ENCODE results near the gene PACS2. TPM values are rescaled to one million over a fixed set of nuclear protein-coding genes. Genes with fewer than 3 reads are reported as not detected.
"Not testable (repeated sequence)": the region's sequence is repeated elsewhere in the genome, so short reads cannot be mapped to it uniquely, and the experiment has no call there.

Gene PACS2
- total and polyA plus RNA-seq, 4 donors: 37.9 to 87.2 (median 71.0) TPM

DNA sequence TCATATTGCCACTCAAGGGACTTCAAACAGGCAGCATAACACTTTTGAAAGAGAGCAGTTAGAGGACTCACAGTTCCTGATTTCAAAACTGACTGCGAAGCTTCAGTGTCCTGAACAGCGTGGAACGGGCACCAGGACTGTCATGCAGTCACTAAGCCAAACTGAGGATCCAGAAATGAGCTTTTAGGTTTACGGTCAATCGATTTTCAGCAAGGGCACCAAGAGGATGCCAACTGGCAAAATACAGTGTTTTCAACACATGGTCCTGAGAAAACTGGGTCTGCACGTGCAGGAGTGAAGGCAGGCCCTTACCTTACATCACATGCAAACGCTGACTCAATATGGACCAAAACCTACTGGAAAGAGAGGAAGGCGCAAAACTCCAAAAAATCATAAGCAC, 29.4 kb upstream of the PACS2 start:
- Histone ChIP-seq H3K4me1 (ENCODE audit: control insufficient read depth in 5 of 5, insufficient read depth in 5 of 5, low read length in 5 of 5) (peaks cover 0 to 7% (median 0%) of the 10 kb centered on the region in 5 donors), H3K4me3 (no peak overlapping the region), H3K9ac (ENCODE audit: insufficient read depth in 1 of 2, low read length in 2 of 2) (no peak overlapping the region), H3K9me3 (ENCODE audit: control insufficient read depth in 4 of 4, insufficient read depth in 3 of 4, low read length in 3 of 4) (no peaks in the 10 kb centered on the region), H3K36me3 (ENCODE audit: control insufficient read depth in 4 of 4, insufficient read depth in 4 of 4, low read length in 4 of 4) (peaks cover 0 to 3% (median under 1%) of the 10 kb centered on the region in 4 donors), H3K27me3 (ENCODE audit: control insufficient read depth in 3 of 3, insufficient read depth in 3 of 3, low read length in 2 of 3) (no peaks in the 10 kb centered on the region), H3K27ac (ENCODE audit: low read depth in 1 of 2, low read length in 1 of 2) (no peak overlapping the region)
- DNase-seq: no peak
- ATAC-seq (ENCODE audit: insufficient read depth, low FRiP score): no peak
- WGBS, 2 donors: 78 to 91% methylated on average over 8 of the region's 8 CpGs
- TF ChIP-seq, protein P1, sequence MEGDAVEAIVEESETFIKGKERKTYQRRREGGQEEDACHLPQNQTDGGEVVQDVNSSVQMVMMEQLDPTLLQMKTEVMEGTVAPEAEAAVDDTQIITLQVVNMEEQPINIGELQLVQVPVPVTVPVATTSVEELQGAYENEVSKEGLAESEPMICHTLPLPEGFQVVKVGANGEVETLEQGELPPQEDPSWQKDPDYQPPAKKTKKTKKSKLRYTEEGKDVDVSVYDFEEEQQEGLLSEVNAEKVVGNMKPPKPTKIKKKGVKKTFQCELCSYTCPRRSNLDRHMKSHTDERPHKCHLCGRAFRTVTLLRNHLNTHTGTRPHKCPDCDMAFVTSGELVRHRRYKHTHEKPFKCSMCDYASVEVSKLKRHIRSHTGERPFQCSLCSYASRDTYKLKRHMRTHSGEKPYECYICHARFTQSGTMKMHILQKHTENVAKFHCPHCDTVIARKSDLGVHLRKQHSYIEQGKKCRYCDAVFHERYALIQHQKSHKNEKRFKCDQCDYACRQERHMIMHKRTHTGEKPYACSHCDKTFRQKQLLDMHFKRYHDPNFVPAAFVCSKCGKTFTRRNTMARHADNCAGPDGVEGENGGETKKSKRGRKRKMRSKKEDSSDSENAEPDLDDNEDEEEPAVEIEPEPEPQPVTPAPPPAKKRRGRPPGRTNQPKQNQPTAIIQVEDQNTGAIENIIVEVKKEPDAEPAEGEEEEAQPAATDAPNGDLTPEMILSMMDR (IDR thresholded peaks at IDR 0.05; ENCODE audit: control extremely low read depth, extremely low read depth): no peak

DNA sequence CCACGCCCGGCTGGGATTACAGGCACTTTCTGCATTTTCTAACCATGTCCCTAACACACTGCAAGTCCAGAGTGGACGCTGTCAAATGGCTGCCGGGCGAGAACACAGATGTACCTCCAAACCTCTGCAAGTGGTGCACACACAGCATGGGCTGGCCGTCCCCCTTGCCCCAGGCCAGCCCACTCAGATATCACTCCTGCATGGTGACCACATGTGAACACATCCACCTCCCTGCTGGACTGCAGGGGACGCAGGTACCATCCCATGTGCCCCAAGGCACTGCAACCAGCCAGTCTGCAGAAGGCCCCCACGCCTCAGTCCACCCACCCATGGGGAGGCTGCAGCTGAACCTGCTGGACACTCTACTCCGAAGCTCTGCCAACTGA, 27.8 kb upstream of the PACS2 start:
- 94 to 95% methylated on average over 9 of the region's 9 CpGs for WGBS, 2 donors
- Histone ChIP-seq H3K27me3 (ENCODE audit: control insufficient read depth in 3 of 3, insufficient read depth in 3 of 3, low read length in 2 of 3) (no peaks in the 10 kb centered on the region), H3K27ac (ENCODE audit: low read depth in 1 of 2, low read length in 1 of 2) (no peak overlapping the region), H3K4me3 (no peak overlapping the region), H3K9me3 (ENCODE audit: control insufficient read depth in 4 of 4, insufficient read depth in 3 of 4, low read length in 3 of 4) (no peaks in the 10 kb centered on the region), H3K4me1 (ENCODE audit: control insufficient read depth in 5 of 5, insufficient read depth in 5 of 5, low read length in 5 of 5) (peaks cover 0 to 3% (median 0%) of the 10 kb centered on the region in 5 donors), H3K9ac (ENCODE audit: insufficient read depth in 1 of 2, low read length in 2 of 2) (no peak overlapping the region), H3K36me3 (ENCODE audit: control insufficient read depth in 4 of 4, insufficient read depth in 4 of 4, low read length in 4 of 4) (peaks cover 0 to 2% (median 0%) of the 10 kb centered on the region in 4 donors)
- TF ChIP-seq, protein P1 (IDR thresholded peaks at IDR 0.05; ENCODE audit: control extremely low read depth, extremely low read depth): no peak
- ATAC-seq (ENCODE audit: insufficient read depth, low FRiP score) (no peak), DNase-seq (no peak)

DNA sequence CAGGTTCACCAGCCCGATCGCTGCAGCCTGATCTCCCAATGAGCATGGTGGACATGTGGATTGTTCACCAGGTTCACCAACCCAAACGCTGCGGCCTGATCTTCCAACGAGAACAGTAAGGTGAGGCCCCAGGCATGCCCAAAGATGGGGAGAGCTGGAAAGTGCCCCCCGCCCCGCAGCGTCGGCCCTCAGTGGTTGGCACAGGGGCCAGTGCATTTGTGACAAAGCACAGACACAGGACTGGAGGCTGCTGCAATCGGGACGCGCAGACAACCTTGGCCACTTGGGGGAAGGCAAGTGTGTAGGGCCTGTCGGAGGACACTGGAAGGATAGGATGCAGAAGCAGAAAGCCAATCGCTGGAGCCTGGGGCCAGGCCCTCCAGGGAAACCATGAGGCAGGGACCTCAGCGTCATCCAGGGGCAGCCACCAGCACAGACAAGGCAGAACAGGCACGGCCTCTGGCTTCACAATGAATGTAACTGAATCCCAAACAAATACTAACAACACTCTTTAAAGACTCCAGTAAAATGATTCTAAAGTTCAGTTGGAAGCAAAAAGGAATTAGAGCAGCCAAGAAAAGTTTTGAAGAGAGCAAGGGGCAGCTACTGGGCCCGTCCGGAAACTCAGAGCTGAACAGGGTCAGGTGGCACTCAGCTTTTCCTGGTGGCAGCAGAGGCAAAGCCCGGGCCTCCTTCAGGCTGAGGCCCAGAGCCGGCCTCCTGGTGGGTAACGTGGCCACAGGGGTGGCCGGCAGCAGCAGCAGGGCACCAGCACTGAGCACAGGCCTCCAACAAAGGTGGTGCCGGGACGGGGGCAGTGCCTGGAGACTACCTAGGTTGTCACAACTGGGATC, 27.1 kb upstream of the PACS2 start:
- no peak overlapping the region for H3K9ac ChIP-seq (ENCODE audit: insufficient read depth in 1 of 2, low read length in 2 of 2)
- DNase-seq (no peak), ATAC-seq (ENCODE audit: insufficient read depth, low FRiP score) (no peak)
- TF ChIP-seq, protein P1 (IDR thresholded peaks at IDR 0.05; ENCODE audit: control extremely low read depth, extremely low read depth): no peak
- no peaks in the 10 kb centered on the region for H3K9me3 ChIP-seq (ENCODE audit: control insufficient read depth in 4 of 4, insufficient read depth in 3 of 4, low read length in 3 of 4)
- WGBS, 2 donors: 90 to 92% methylated on average over 24 of the region's 24 CpGs
- H3K4me3 ChIP-seq: no peak overlapping the region
- peaks cover 0 to 2% (median 0%) of the 10 kb centered on the region in 4 donors for H3K36me3 ChIP-seq (ENCODE audit: control insufficient read depth in 4 of 4, insufficient read depth in 4 of 4, low read length in 4 of 4)
- no peak overlapping the region for H3K27ac ChIP-seq (ENCODE audit: low read depth in 1 of 2, low read length in 1 of 2)
- H3K27me3 ChIP-seq (ENCODE audit: control insufficient read depth in 3 of 3, insufficient read depth in 3 of 3, low read length in 2 of 3): no peaks in the 10 kb centered on the region
- peaks cover 0 to 5% (median 0%) of the 10 kb centered on the region in 5 donors for H3K4me1 ChIP-seq (ENCODE audit: control insufficient read depth in 5 of 5, insufficient read depth in 5 of 5, low read length in 5 of 5)

DNA sequence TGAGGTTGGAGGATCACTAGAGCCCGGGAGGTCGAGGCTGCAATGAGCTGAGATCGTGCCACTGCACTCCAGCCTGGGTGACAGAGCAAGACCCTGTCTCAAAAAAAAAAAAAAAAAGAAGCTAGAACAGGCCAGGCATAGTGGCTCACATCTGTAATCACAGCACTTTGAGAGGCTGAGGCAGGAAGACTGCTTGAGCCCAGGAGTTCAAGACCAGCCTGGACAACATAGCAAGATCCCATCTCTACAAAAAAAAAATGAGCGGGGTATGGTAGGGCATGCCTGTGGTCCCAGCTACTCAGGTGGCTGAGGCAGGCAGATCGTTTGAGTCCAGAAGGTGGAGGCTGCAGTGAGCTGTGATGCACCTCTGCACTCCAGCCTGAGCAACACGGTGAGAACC, 25.6 kb upstream of the PACS2 start:
- 90% methylated on average over 6 of the region's 6 CpGs for WGBS, 2 donors
- not testable (repeated sequence) for H3K27me3 ChIP-seq (ENCODE audit: control insufficient read depth in 3 of 3, insufficient read depth in 3 of 3, low read length in 2 of 3); H3K36me3 ChIP-seq (ENCODE audit: control insufficient read depth in 4 of 4, insufficient read depth in 4 of 4, low read length in 4 of 4); DNase-seq; H3K27ac ChIP-seq (ENCODE audit: low read depth in 1 of 2, low read length in 1 of 2); H3K9me3 ChIP-seq (ENCODE audit: control insufficient read depth in 4 of 4, insufficient read depth in 3 of 4, low read length in 3 of 4); H3K4me3 ChIP-seq; H3K9ac ChIP-seq (ENCODE audit: insufficient read depth in 1 of 2, low read length in 2 of 2); ATAC-seq (ENCODE audit: insufficient read depth, low FRiP score)
- peaks cover 0 to 14% (median 0%) of the 10 kb centered on the region in 5 donors for H3K4me1 ChIP-seq (ENCODE audit: control insufficient read depth in 5 of 5, insufficient read depth in 5 of 5, low read length in 5 of 5)
